Ovary (tissue), 3 donors: ENCODE measurements around the gene NDUFAB1.

Experiments
- POLR2A ChIP-seq: fragments of 450-650 bp; IDR thresholded peaks from one replicate; pipeline ENCODE4 v1.6.1; 2017; ENCODE audit warnings: antibody characterized with exemption, mild to moderate bottlenecking, moderate library complexity
- TF ChIP-seq, protein P1 (sequence below), 3 donors: fragments of 450-650 bp in 2 of 3; fragments of 200-600 bp in 1 of 3; IDR thresholded peaks; one replicate each; pipeline versions ENCODE4 v1.5.1 to v1.8.0; 2016 to 2022; ENCODE audit warnings: antibody characterized with exemption in 3 of 3, mild to moderate bottlenecking in 1 of 3
- donor health status: DM: no; HTN: no; CAD: no.

DNA sequence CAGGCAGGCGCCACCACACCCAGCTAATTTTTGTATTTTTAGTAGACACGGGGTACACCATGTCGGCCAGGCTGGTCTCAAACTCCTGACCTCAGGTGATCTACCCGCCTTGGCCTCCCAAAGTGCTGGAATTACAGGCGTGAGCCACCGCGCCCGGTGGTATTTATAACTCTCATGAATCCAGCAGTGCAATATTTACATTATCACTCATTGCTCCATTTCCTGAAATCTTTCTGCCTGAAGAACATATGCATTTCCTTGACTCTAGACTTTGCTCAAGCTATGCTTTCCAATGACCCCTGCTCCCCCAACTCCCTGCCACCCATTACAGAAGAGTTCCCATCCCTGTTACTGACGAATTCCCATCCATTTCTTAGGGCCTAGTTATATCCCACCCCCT, 19.7 kb upstream of the NDUFAB1 start:
- TF ChIP-seq, protein P1, sequence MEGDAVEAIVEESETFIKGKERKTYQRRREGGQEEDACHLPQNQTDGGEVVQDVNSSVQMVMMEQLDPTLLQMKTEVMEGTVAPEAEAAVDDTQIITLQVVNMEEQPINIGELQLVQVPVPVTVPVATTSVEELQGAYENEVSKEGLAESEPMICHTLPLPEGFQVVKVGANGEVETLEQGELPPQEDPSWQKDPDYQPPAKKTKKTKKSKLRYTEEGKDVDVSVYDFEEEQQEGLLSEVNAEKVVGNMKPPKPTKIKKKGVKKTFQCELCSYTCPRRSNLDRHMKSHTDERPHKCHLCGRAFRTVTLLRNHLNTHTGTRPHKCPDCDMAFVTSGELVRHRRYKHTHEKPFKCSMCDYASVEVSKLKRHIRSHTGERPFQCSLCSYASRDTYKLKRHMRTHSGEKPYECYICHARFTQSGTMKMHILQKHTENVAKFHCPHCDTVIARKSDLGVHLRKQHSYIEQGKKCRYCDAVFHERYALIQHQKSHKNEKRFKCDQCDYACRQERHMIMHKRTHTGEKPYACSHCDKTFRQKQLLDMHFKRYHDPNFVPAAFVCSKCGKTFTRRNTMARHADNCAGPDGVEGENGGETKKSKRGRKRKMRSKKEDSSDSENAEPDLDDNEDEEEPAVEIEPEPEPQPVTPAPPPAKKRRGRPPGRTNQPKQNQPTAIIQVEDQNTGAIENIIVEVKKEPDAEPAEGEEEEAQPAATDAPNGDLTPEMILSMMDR (IDR thresholded peaks at IDR 0.05), result no peak
- no peak for TF ChIP-seq POLR2A
